Cerebellar cortex (tissue), 1 donor: Measurements from ENCODE around the gene EPHB6.

Source experiments
- DNase-seq: peaks from one replicate; pipeline ENCODE4 v3.0.0-alpha.2; 2015; ENCODE audit warnings: low spot score

Gene EPHB6

DNA sequence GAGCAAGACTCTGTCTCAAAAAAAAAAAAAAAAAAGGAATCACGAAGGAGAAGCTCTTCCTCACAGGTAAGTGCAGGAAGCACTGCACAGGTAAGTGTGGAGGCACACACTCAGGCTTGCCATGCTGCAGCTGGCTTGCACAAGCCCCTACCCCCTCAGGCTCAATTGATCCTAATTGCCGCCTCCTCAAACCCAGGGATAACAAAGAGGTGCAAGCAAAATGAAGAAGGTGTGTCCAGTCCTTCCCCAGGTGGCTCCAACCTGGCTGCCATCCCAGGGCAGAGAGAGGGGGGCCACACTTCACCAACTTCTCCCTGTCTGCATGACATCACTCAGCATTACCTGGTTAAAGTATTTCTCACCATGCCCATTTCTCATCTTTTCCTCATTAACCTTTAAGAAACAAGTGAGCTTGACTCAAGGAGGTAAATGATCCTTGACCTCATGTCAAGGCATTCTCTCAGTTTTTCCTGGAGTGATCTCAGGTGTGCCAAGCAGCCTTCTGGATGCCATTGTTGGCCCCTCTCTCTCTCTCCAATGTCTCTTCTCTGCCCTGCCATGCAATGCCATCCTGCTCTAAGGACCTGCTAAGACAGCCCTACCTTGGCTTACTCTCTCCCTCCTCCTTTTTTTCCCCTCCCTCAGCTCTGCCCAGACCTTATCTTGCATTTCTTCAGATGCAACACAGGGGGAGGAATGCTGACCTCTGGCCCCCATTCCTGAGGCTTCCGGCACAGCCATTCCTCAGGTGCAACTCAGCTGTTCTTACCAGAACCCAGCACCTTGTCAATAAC is 43.7 kb downstream of the EPHB6 start:
- DNase-seq, result no peak

DNA sequence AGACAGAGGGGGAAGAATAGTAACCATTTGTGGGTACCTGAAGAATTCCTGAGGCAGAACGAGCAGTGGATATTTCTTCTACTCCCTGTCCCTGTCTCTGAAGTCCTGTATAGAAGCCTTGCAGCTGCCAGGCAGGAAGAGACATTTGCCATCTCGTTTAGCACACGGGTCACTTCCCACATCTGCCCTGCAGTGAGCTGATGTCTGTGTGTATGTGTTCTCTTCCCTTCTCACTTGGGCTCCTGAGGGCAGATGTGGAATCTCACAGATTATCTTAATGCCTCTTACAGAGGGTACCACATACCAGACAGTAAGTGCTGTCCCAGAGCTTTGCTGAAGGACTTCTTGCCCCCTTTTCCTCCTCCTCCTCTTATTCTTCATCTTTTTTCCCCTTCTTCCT is 44.8 kb downstream of the EPHB6 start:
- no peak for DNase-seq

- DNase-seq, result no peak
Measured at GRCh38 chr7:142901426-142902259, 46.8 kb downstream of the EPHB6 start.

GRCh38 chr7:142904128-142904527 is 49.3 kb downstream of the EPHB6 start:
- DNase-seq, result no peak

DNA sequence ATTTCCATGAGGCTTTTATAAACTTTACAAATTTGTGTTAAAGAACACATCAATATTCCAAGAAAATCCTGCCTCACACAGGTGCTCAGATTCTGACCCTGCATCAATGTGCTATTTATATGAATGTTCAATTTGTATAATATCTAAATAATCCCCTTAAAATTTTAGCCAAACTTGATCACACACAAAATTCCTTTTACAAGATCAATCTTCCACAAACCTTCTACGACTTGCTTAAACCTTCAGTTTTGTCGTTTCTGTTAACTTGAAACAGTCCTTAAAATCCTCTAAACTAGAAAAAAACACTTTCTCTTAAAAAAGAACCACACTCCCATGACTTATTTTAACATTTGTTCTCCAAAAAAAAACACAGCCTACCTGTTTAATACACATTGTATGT is 50.9 kb downstream of the EPHB6 start:
- no peak for DNase-seq

DNA sequence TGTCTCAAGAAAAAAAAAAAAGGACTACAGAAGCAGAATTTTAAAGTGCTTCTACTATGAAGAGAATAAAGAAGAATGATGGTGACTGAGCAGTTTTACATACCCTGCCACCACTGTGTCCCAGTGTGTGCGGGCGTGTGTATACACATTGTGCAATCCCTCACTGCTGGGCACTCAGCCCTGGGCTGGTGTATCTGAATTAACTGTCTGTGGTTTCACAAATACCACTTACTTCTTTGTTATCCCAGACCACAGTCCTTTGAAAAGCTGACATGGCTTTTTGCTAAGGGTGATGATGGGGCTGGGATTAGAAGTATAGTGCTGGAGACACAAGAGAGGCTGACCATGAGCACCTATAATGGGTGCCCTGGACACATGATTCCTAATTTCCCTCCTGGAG is 51.8 kb downstream of the EPHB6 start:
- DNase-seq, result no peak

- no peak for DNase-seq
Measured at GRCh38 chr7:142908290-142908689, 53.4 kb downstream of the EPHB6 start.

DNA sequence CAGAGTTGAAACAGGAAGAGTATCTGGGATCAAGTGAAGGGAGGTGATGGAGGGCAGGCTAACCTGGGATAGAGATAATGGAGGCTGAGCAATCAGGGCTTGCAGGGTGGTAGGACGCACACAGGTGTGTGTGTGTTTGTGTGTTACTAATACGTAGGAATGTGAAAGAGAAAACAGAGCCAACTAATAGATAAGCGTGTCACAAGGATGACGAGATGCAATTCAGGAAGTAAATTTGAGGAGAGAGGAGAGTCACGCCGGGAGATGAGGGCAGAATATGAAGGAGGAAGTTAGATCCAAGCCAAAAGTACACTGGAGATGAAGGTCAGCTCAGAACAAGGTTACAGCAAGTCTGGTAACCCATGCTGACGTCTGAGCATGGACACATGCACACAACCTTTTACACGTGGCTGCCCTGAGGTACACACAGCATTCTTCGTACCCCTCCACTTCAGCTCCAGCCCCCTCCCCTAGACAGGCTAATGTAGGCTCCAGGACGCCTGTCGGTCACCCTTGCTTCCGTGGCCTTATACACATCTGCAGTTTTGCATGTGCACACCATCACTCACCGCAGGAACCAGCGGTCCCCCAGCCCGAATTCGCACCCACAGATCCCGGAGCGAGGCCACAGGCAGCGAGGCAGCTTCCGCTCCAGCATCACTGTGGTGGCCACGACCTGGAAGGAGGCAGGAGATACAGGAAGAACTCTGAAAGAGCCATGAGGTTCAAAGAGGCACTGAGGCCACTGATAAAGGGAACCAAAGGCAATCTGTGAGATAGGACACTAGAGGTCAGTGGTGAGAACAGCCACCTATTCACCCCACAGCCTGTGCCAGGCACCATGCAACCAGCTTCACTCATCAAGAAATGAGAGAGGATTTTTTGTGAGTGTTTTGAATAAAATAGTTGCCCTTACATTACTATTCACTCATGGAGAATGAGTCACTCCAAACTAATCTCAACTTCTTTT is 54.3 kb downstream of the EPHB6 start:
- DNase-seq, result no peak

DNA sequence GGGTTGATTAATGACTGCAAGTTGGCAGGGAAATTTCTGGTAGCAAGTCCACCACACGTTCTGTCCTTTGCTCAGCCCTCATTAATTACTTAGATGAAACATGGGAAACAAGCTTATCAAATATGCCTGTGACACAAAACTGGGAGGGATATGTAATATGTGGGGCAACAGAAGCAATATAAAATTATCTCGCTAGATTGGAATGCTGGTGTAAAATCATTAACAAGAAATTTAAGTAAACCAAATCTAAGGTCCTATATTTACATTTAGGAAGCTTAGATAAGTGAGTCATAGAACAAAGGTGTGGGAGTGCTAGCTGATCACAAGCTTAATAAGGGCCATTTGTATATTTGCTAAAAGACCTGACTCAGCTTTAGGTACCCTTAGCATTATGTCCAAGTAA is 55.2 kb downstream of the EPHB6 start:
- no peak for DNase-seq

DNA sequence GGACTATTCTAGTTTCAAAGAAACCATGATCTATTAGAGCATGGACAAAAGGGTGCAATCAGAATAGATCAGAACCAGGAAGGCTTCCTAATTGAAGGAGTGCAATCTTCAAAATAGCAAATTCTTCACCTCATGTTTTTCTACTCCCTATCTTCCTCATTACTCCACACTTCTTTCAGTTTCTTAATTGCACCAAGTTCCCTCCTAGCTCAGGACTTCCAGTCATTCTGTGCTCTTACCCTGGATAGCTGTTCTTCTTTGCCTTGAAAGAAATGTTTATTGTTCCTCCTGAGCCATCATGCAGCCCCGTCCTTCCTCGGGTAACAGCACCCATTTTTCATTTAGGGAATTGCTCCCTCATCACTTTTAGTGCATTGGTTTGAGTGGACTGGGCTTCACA is 55.6 kb downstream of the EPHB6 start:
- DNase-seq, result no peak

DNA sequence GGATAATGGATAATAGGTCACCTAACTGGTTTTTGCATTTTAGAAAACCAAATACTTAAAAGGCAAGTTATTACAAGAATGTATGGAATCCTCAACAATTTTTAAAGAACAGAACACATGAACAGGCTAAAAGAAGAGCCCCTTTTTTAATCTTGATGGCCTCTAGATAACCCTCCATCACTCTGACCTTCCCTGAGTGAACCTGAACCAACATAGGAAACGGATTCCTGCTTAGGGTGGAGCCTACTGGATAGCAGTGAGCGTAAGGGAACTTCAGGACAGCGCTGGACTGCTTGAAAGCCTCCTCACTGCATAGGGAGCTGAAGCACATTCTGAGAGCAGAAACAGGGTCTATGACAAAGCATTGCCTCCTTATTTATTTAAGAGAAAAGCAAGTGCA is 58.2 kb downstream of the EPHB6 start:
- DNase-seq, result no peak

DNA sequence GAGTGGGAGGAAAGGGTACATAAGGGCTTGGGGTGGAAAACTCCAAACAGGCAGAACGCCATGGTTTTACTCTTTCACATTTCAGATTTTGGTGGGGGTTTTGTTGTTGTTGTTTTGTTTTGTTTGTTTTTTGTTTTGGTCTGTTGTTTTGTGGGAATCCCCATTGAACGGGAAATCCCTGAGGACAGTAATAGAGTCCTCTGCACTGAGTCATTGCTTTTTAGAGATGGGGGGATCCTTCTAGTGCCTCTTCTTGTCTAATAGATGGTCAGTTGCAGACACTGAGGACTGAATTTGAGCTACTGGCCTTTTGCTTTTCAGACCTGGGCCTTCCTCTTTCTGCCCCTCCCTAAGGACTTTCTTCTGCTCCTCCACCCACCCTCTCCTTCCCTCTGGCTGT is 58.7 kb downstream of the EPHB6 start:
- DNase-seq, result no peak

DNA sequence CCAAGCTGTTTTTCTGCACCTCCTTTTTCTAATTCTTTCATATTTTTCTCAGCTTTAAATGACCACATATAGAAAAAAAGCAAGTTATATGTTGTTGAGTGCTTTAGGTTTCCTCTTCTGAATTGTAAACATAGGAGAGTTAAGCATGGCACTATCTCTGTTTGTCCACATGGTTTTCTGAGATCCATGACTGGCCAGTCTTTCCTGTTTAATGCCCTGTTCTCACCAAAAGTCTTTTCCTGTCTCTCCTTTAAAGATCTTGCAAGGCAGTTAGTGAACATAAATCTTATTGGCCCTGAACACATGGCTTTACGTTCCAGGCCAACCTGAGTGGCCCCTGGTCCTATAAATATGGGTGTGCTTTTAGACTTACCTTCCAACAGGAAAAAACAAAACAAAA is 59.2 kb downstream of the EPHB6 start:
- DNase-seq, result no peak

GRCh38 chr7:142915315-142915714 is 60.4 kb downstream of the EPHB6 start:
- no peak for DNase-seq

- DNase-seq, result no peak
Measured at GRCh38 chr7:142916508-142916907, 61.6 kb downstream of the EPHB6 start.

DNA sequence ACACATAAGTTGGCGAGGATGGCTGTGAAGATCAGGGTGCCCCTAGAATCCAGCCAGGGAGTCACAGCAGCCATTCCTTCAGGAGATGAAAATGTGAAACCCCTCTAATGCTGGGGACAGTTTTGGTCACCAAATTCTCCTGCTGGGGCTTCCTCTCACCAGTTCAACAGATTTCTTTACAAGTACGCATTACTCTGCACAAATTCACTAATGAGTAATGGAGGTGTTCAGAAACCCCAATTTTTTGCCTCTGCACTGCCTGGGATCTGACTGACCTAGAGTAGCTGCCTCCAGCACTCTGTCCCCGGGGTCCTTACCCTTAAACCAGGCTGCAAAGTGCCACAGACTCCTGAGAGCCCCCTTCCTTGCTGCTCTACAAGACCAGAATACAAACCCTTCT is 62.6 kb downstream of the EPHB6 start:
- no peak for DNase-seq

- DNase-seq, result no peak
Measured at GRCh38 chr7:142918901-142919300, 64.0 kb downstream of the EPHB6 start.

GRCh38 chr7:142919656-142920055 is 64.8 kb downstream of the EPHB6 start:
- no peak for DNase-seq
